ENCODE results near the gene HAUS6. TPM values are rescaled to one million over a fixed set of nuclear protein-coding genes. Genes with fewer than 3 reads are reported as not detected.

The HAUS6 gene
- total RNA-seq, 1 donor from 2014 or later = 5.8 TPM

DNA sequence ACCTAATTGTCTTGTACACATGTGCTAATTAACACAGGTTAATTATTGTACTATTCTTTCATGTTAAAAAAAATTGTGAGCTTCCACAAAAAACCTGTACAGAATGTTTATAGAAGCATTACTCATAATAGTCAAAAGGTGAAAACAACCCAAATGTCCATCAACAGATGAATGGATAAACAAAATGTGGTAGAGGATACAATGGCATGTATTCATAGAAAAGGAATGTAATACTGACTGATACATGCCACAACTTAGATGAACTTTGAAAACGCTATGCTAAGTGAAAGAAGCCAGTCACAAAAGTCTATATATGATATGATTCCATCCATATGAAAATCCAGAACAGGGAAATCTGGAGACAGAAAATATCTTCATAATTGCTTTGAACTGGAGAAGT is 27.9 kb downstream of the HAUS6 start:
- Histone ChIP-seq H3K4me1 (no peaks in the 10 kb centered on the region), H3K9me3 (no peaks in the 10 kb centered on the region), H3K4me3 (no peak overlapping the region), H3K27ac (no peak overlapping the region), H3K36me3 (peaks cover 65% of the 10 kb centered on the region), H3K27me3 (no peaks in the 10 kb centered on the region)
- TF ChIP-seq, protein P1, sequence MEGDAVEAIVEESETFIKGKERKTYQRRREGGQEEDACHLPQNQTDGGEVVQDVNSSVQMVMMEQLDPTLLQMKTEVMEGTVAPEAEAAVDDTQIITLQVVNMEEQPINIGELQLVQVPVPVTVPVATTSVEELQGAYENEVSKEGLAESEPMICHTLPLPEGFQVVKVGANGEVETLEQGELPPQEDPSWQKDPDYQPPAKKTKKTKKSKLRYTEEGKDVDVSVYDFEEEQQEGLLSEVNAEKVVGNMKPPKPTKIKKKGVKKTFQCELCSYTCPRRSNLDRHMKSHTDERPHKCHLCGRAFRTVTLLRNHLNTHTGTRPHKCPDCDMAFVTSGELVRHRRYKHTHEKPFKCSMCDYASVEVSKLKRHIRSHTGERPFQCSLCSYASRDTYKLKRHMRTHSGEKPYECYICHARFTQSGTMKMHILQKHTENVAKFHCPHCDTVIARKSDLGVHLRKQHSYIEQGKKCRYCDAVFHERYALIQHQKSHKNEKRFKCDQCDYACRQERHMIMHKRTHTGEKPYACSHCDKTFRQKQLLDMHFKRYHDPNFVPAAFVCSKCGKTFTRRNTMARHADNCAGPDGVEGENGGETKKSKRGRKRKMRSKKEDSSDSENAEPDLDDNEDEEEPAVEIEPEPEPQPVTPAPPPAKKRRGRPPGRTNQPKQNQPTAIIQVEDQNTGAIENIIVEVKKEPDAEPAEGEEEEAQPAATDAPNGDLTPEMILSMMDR (IDR thresholded peaks at IDR 0.05) = no peak
- DNase-seq (no peak), ATAC-seq (no peak)
- intact Hi-C loops (cut with DNase I) = no loop called here

DNA sequence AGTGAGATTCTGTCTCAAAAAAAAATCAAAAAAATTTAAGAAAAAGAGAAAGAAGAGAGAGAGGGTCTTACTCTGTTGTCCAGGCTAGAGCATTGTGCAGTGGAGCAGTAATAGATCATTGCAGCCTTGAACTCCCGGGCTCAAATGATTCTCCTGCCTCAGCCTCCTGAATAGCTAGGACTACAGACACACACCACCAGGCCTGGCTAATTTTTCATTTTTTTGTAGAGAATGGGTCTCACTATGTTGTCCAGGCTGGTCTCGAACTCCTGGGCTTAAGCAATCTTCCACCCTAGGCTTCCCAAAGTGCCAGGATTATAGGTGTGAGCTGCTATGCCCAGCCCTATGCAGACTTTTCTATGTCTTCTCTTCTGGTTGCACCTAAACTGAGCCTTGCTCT is 28.5 kb downstream of the HAUS6 start:
- TF ChIP-seq, protein P1 (IDR thresholded peaks at IDR 0.05) = no peak
- DNase-seq (no peak), ATAC-seq (no peak)
- Histone ChIP-seq H3K36me3 (peaks cover 65% of the 10 kb centered on the region), H3K27me3 (no peaks in the 10 kb centered on the region), H3K4me1 (no peaks in the 10 kb centered on the region), H3K9me3 (no peaks in the 10 kb centered on the region), H3K27ac (no peak overlapping the region), H3K4me3 (no peak overlapping the region)
- intact Hi-C loops (cut with DNase I) = no loop called here

DNA sequence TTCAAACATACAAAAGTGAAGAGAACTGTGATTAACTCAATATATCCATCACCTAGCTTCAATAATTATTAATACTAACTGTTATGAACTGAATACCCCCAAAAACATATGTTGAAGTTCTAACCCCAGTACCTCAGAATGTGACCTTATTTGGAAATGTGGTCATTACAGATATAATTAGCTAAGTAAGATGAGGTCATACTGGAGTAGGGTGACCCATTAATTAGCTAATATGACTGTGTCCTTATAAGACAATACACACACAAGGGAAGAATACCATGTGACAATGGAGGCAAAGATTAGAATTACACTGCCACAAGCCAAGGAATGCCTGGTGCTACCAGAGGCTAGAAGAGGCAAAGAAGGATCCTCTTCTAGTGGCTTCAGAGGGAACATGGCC is 45.7 kb downstream of the HAUS6 start:
- H3K9me3 ChIP-seq = no peaks in the 10 kb centered on the region

DNA sequence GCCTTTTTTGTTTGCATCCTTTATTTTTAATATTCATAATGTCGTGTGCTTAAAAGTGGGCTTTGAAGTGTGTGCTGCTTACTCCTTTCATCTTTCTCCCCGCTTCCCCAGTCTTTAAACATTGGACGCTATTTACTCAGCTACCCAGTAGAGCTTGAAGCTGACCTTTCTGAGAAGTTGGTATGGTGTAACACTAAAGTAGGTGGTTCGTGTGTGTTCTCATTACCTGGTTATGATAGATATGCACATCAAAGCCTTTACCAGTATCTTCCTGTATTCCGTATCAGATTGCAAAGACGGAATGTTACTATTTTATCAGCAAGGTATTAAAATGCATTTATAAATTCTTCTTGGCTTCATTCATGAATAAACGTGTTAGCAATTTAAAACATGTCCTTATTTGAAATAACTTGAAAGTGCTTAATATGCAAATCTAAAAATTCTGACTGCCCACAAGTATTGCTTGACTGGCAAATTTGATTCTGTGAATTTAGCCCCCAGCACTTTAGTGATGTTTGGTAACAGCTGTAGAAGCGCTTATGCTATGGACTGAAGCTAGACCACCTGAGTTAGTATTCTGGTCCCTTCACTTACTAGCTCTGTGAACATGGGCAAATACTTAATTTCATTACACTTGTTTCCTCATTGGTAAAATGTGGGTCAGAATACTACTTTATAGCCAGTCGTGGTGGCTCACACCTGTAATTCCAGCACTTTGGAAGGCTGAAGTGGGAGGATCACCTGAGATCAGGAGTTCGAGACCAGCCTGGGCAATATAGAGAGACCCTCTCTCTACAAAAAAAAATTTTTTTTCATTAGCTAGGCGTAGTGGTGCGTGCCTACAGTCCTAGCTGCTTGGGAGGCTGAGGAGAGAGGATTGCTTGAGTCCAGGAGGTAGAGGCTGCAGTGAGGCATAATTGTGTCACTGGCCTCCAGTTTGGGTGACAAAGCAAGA is 51.8 kb downstream of the HAUS6 start:
- H3K27ac ChIP-seq = peak overlapping the region; percentile 95
- peaks cover 20% of the 10 kb centered on the region for H3K4me1 ChIP-seq
- peaks cover 5% of the 10 kb centered on the region for H3K36me3 ChIP-seq
- H3K4me3 ChIP-seq = peak overlapping the region; percentile 99
- TF ChIP-seq, protein P1 (IDR thresholded peaks at IDR 0.05) = no peak
- no peaks in the 10 kb centered on the region for H3K27me3 ChIP-seq
- ATAC-seq (no peak), DNase-seq (no peak)
- no peaks in the 10 kb centered on the region for H3K9me3 ChIP-seq
- intact Hi-C loops (cut with DNase I) = no loop called here

More for the DNA sequence above, 45.7 kb downstream of the HAUS6 start:
- ATAC-seq (no peak), DNase-seq (no peak)
- TF ChIP-seq, protein P1 (IDR thresholded peaks at IDR 0.05) = no peak
- H3K4me3 ChIP-seq = no peak overlapping the region
- H3K4me1 ChIP-seq = peaks cover 6% of the 10 kb centered on the region
- no peaks in the 10 kb centered on the region for H3K27me3 ChIP-seq
- peaks cover 47% of the 10 kb centered on the region for H3K36me3 ChIP-seq
- H3K27ac ChIP-seq = no peak overlapping the region
- intact Hi-C loops (cut with DNase I) = no loop called here

DNA sequence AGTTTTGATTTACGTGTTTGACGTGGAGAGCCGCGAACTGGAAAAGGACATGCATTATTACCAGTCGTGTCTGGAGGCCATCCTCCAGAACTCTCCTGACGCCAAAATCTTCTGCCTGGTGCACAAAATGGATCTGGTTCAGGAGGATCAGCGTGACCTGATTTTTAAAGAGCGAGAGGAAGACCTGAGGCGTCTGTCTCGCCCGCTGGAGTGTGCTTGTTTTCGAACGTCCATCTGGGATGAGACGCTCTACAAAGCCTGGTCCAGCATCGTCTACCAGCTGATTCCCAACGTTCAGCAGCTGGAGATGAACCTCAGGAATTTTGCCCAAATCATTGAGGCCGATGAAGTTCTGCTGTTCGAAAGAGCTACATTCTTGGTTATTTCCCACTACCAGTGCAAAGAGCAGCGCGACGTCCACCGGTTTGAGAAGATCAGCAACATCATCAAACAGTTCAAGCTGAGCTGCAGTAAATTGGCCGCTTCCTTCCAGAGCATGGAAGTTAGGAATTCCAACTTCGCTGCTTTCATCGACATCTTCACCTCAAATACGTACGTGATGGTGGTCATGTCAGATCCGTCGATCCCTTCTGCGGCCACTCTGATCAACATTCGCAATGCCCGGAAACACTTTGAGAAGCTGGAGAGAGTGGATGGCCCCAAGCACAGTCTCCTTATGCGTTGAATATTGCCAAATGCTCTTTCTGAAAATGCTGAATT is 52.6 kb downstream of the HAUS6 start:
- TF ChIP-seq, protein P1 (IDR thresholded peaks at IDR 0.05) = no peak
- peak overlapping the region; percentile 99 for H3K4me3 ChIP-seq
- peaks cover 20% of the 10 kb centered on the region for H3K4me1 ChIP-seq
- intact Hi-C loops (cut with DNase I) = no loop called here
- H3K36me3 ChIP-seq = no peaks in the 10 kb centered on the region
- no peaks in the 10 kb centered on the region for H3K9me3 ChIP-seq
- ATAC-seq = no peak
- no peaks in the 10 kb centered on the region for H3K27me3 ChIP-seq
- H3K27ac ChIP-seq = peak overlapping the region; percentile 95
- no peak for DNase-seq
